Trophoblast cell (in vitro differentiated cells and primary cell): Measurements from ENCODE around the gene FADS3.

ENCODE experiments used
- DNase-seq, 2 donors: peaks; one replicate each; pipeline ENCODE4 v3.0.0-alpha.2; 2016
- H2AFZ ChIP-seq: 2 replicates; pipeline ENCODE4 v1.6.1; 2013; ENCODE audit warnings: low read length, moderate library complexity, mild to moderate bottlenecking; ENCODE audit not compliant: insufficient read depth, poor library complexity
- H2AK5ac ChIP-seq: 2 replicates; pipeline ENCODE4 v1.6.1; 2013; ENCODE audit warnings: mild to moderate bottlenecking, low read length
- H2BK120ac ChIP-seq: 2 replicates; pipeline ENCODE4 v1.6.1; 2013; ENCODE audit warnings: low read length, mild to moderate bottlenecking, moderate library complexity; ENCODE audit not compliant: insufficient read depth, poor library complexity
- H2BK12ac ChIP-seq: 2 replicates; pipeline ENCODE4 v1.6.1; 2013; ENCODE audit warnings: mild to moderate bottlenecking, low read length, moderate library complexity
- H2BK5ac ChIP-seq: 2 replicates; pipeline ENCODE4 v1.6.1; 2013; ENCODE audit warnings: low read length, low read depth, moderate library complexity, mild to moderate bottlenecking; ENCODE audit not compliant: poor library complexity
- H3K14ac ChIP-seq: 2 replicates; pipeline ENCODE4 v1.6.1; 2013; ENCODE audit warnings: mild to moderate bottlenecking, low read length
- H3K18ac ChIP-seq: 2 replicates; pipeline ENCODE4 v1.6.1; 2013; ENCODE audit warnings: mild to moderate bottlenecking, low read length
- H3K23ac ChIP-seq: 2 replicates; pipeline ENCODE4 v1.6.1; 2013; ENCODE audit warnings: low read length
- H3K27ac ChIP-seq: 2 replicates; pipeline ENCODE4 v1.5.1; 2013; ENCODE audit warnings: low read depth, mild to moderate bottlenecking, inconsistent platforms, low read length, moderate library complexity
- H3K27me3 ChIP-seq: 2 replicates; pipeline ENCODE4 v1.6.1; 2013; ENCODE audit warnings: inconsistent platforms, mild to moderate bottlenecking, low read length, moderate library complexity; ENCODE audit not compliant: insufficient read depth
- H3K36me3 ChIP-seq, 2 experiments: 1 replicate in 1 of 2; 2 replicates in 1 of 2; pipeline ENCODE4 v1.6.1; 2013; ENCODE audit warnings: low read length in 2 of 2, mild to moderate bottlenecking in 2 of 2, moderate library complexity in 1 of 2; ENCODE audit not compliant: insufficient read depth in 2 of 2, control insufficient read depth in 1 of 2
- H3K4ac ChIP-seq: 2 replicates; pipeline ENCODE4 v1.6.1; 2013; ENCODE audit warnings: low read depth, mild to moderate bottlenecking, low read length, moderate library complexity
- H3K4me1 ChIP-seq, 2 experiments: 1 replicate in 1 of 2; 2 replicates in 1 of 2; pipeline ENCODE4 v1.6.1; 2013; ENCODE audit warnings: low read length in 2 of 2, mild to moderate bottlenecking in 2 of 2, moderate library complexity in 1 of 2; ENCODE audit not compliant: insufficient read depth in 2 of 2, control insufficient read depth in 1 of 2
- H3K4me2 ChIP-seq: 2 replicates; pipeline ENCODE4 v1.6.1; 2013; ENCODE audit warnings: inconsistent platforms, mild to moderate bottlenecking, low read length, moderate library complexity
- H3K4me3 ChIP-seq: 2 replicates; pipeline ENCODE4 v1.5.1; 2013; ENCODE audit warnings: mild to moderate bottlenecking, low read depth, low read length, inconsistent platforms
- H3K79me1 ChIP-seq: one replicate; pipeline ENCODE4 v1.6.1; 2013; ENCODE audit warnings: low read length
- H3K79me2 ChIP-seq: 2 replicates; pipeline ENCODE4 v1.6.1; 2013; ENCODE audit warnings: low read length, mild to moderate bottlenecking; ENCODE audit not compliant: control insufficient read depth, insufficient read depth, poor library complexity
- H3K9ac ChIP-seq: 2 replicates; pipeline ENCODE4 v1.6.1; 2013; ENCODE audit warnings: mild to moderate bottlenecking, low read length
- H3K9me3 ChIP-seq: 2 replicates; pipeline ENCODE4 v1.6.1; 2013; ENCODE audit warnings: low read depth, mild to moderate bottlenecking, control low read depth, inconsistent platforms, low read length; ENCODE audit not compliant: insufficient read depth
- H4K12ac ChIP-seq: 2 replicates; pipeline ENCODE4 v1.6.1; 2013; ENCODE audit warnings: low read depth, mild to moderate bottlenecking, low read length, moderate library complexity
- H4K8ac ChIP-seq: 2 replicates; pipeline ENCODE4 v1.6.1; 2013; ENCODE audit warnings: low read depth, mild to moderate bottlenecking, low read length, moderate library complexity
- H4K91ac ChIP-seq: one replicate; pipeline ENCODE4 v1.6.1; 2013; ENCODE audit warnings: low read depth, mild to moderate bottlenecking, low read length, moderate library complexity
- WGBS: extraction: QIAGEN DNeasy Blood & Tissue Kit; methylation state at CpG from one replicate; pipeline ENCODE4 v1.1.7; 2013; ENCODE audit warnings: missing lambda C conversion rate; ENCODE audit not compliant: insufficient read length, insufficient coverage; ENCODE audit errors: extremely low coverage; 5-methylcytosine and 5-hydroxymethylcytosine counted together

The FADS3 gene

DNA sequence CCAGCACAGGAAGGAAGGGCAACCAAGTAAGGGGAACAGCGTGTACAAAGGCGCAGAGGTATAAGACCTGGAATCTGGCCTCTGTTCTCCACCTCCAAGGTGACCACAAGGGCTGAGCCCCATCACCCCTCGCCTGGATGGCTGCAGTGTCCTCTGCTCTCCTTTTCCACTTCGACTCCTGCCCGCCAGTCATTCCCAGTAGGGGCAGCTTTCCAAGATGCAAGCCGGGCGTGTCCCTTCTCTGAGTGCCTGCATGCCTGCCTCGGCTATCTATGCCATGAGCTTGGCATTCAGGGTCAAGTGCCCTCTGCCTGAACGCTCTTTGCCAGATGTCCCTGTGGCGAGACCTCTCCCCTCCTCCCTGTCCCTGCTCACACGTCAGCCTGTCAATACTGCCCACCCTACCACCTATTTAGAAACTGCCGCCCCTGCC, 17.0 kb downstream of the FADS3 start:
- H2BK120ac ChIP-seq: no peak overlapping the region
- H3K4me3 ChIP-seq: no peak overlapping the region
- no peak overlapping the region for H4K91ac ChIP-seq
- no peak overlapping the region for H2AK5ac ChIP-seq
- H3K9ac ChIP-seq: no peak overlapping the region
- no peak overlapping the region for H4K12ac ChIP-seq
- peak in 1 of 2 donors; percentile 29 for DNase-seq
- no peak overlapping the region for H4K8ac ChIP-seq
- H3K27ac ChIP-seq: no peak overlapping the region
- H3K18ac ChIP-seq: no peak overlapping the region
- H2BK5ac ChIP-seq: no peak overlapping the region
- WGBS: no CpG with 5 or more reads among the region's 12 CpGs
- H3K9me3 ChIP-seq: no peaks in the 10 kb centered on the region
- H2BK12ac ChIP-seq: no peak overlapping the region
- H3K79me2 ChIP-seq: no peaks in the 10 kb centered on the region
- peaks cover 7 to 10% of the 10 kb centered on the region in 2 experiments for H3K36me3 ChIP-seq
- H3K79me1 ChIP-seq: no peaks in the 10 kb centered on the region
- no peaks in the 10 kb centered on the region for H3K27me3 ChIP-seq
- no peak overlapping the region for H3K14ac ChIP-seq
- no peak overlapping the region for H2AFZ ChIP-seq
- no peak overlapping the region for H3K23ac ChIP-seq
- H3K4me2 ChIP-seq: no peak overlapping the region
- peaks cover 0 to 6% of the 10 kb centered on the region in 2 experiments for H3K4me1 ChIP-seq
- no peak overlapping the region for H3K4ac ChIP-seq

DNA sequence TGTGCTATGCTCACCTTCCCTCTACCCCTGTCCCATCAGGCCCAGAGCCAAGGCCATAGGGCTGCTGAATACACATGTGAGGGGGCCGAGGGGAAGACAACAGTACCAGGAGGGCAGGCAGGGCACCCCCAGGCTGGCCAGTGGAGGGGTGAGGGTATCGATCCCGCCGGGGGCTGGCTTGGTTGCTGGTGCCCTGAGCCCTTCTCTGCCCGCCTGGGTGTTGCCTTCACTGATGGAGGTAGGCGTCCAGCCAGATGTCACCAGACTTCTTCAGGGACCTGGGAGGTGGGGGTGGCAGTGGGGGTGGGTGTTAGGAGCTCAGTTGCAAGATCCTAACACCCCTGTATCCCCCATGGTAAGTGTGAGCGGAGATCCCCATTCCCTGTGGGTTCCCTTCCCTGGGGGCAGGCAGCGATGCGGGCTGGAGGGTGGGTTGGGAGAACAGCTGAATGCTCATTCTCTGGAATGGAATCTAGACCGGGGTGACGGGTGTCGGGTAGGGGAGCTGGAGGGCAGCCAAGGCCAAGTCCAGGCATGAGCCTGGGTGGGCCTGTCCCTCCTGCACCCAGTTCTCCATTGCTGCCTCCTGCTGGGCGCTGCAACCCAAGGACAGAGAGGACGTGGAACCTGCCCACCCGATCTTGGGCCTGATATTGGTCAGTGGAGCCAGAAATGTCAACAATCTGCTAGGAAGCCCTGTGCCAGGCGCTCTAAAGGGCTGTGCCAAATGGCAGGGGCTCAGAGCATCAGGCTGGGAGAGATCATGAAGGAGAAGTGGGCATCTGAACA, 17.6 kb downstream of the FADS3 start:
- Histone ChIP-seq H3K4me2 (no peak overlapping the region), H3K23ac (no peak overlapping the region), H2BK120ac (no peak overlapping the region), H3K36me3 (peaks cover 7 to 10% of the 10 kb centered on the region in 2 experiments), H3K27ac (no peak overlapping the region), H4K8ac (no peak overlapping the region), H4K91ac (no peak overlapping the region), H4K12ac (no peak overlapping the region), H3K4me1 (peaks cover 0 to 8% of the 10 kb centered on the region in 2 experiments), H3K79me2 (no peaks in the 10 kb centered on the region), H3K27me3 (no peaks in the 10 kb centered on the region), H3K9me3 (no peaks in the 10 kb centered on the region), H2BK5ac (no peak overlapping the region), H3K9ac (no peak overlapping the region), H3K4me3 (no peak overlapping the region), H3K14ac (no peak overlapping the region), H2AK5ac (no peak overlapping the region), H2AFZ (no peak overlapping the region), H3K79me1 (no peaks in the 10 kb centered on the region), H2BK12ac (no peak overlapping the region), H3K4ac (no peak overlapping the region), H3K18ac (no peak overlapping the region)
- WGBS: no CpG with 5 or more reads among the region's 16 CpGs
- DNase-seq: peak; percentile 90 to 92

DNA sequence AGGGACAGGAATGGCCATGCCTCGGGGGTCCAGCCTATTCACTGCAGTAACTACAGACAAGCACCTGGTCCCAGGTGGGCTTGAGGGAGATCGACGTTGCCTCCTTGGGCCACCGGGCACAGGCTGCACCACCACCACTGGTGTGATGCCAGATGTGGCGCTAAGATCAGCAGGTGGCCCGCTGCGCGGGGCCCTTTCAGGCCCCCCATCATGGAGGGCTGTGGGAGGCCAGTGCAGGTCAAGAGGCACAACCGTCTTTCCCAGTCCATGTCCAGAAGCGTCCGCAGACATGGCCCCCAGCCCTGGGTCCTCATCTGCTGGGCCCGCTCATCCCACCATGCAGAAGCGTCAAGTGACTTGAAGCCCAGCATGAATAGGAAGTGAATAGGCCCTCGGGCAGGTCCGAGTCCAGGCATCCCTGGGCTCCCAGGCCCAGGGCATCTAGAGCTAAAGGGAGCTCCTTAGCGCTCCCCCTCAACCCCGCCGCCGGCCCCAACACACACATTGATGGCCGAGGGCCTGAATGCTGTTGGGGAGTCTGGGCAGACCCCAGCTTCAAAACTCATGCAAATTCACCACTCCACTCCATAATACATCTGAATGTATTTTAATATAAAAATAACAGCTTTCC, 18.3 kb downstream of the FADS3 start:
- H3K9me3 ChIP-seq: no peaks in the 10 kb centered on the region
- no peaks in the 10 kb centered on the region for H3K27me3 ChIP-seq
- H2AK5ac ChIP-seq: no peak overlapping the region
- peaks cover 2 to 4% of the 10 kb centered on the region in 2 experiments for H3K36me3 ChIP-seq
- peaks cover 0 to 8% of the 10 kb centered on the region in 2 experiments for H3K4me1 ChIP-seq
- H3K14ac ChIP-seq: no peak overlapping the region
- H2BK5ac ChIP-seq: no peak overlapping the region
- H3K4me2 ChIP-seq: no peak overlapping the region
- H3K27ac ChIP-seq: no peak overlapping the region
- no peaks in the 10 kb centered on the region for H3K79me2 ChIP-seq
- no peaks in the 10 kb centered on the region for H3K79me1 ChIP-seq
- H3K18ac ChIP-seq: no peak overlapping the region
- WGBS: no CpG with 5 or more reads among the region's 20 CpGs
- no peak overlapping the region for H2BK12ac ChIP-seq
- no peak for DNase-seq
- H3K9ac ChIP-seq: no peak overlapping the region
- H4K12ac ChIP-seq: no peak overlapping the region
- no peak overlapping the region for H4K8ac ChIP-seq
- H3K23ac ChIP-seq: no peak overlapping the region
- H2BK120ac ChIP-seq: no peak overlapping the region
- no peak overlapping the region for H3K4me3 ChIP-seq
- no peak overlapping the region for H4K91ac ChIP-seq
- H3K4ac ChIP-seq: no peak overlapping the region
- H2AFZ ChIP-seq: no peak overlapping the region

DNA sequence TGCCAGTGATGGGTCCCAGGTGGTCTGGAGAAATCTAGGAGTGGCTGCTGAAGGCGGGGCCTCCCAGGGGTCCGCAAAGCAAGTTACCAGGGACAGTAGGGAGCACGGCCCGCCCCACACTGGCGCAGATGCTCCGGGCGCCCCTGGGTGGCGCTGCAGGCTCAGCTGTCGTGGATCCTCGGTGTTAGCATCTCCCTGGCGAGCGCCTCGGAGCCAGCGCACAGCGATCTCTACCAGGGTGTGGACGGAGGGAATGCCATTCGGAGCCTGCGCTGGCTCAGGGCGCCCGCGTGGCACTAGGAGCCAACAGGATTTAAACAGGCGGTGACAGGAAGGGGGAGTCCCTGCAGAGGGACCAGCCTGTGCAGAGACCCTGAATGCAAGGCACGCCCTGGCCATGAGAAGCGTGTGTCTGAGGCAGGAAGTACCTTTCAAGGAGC, 20.2 kb downstream of the FADS3 start:
- peaks cover 0 to 11% of the 10 kb centered on the region in 2 experiments for H3K4me1 ChIP-seq
- H3K27me3 ChIP-seq: no peaks in the 10 kb centered on the region
- no peak overlapping the region for H2AK5ac ChIP-seq
- H2BK12ac ChIP-seq: no peak overlapping the region
- H3K79me2 ChIP-seq: no peaks in the 10 kb centered on the region
- H2AFZ ChIP-seq: no peak overlapping the region
- WGBS: no CpG with 5 or more reads among the region's 24 CpGs
- no peak overlapping the region for H3K27ac ChIP-seq
- H3K9ac ChIP-seq: no peak overlapping the region
- no peak overlapping the region for H2BK5ac ChIP-seq
- no peaks in the 10 kb centered on the region for H3K9me3 ChIP-seq
- H3K4ac ChIP-seq: no peak overlapping the region
- no peak overlapping the region for H3K4me3 ChIP-seq
- H4K12ac ChIP-seq: no peak overlapping the region
- H3K23ac ChIP-seq: no peak overlapping the region
- H3K4me2 ChIP-seq: peak overlapping the region; percentile 13
- H4K8ac ChIP-seq: no peak overlapping the region
- H2BK120ac ChIP-seq: no peak overlapping the region
- H4K91ac ChIP-seq: no peak overlapping the region
- H3K36me3 ChIP-seq: peaks cover 10 to 15% of the 10 kb centered on the region in 2 experiments
- no peak overlapping the region for H3K18ac ChIP-seq
- no peaks in the 10 kb centered on the region for H3K79me1 ChIP-seq
- DNase-seq: peak; percentile 90 to 93
- no peak overlapping the region for H3K14ac ChIP-seq
